Esophagus (tissue), 2 donors: ENCODE measurements around the gene FSHB. TPM values are rescaled to one million over a fixed set of nuclear protein-coding genes. Genes with fewer than 3 reads are reported as not detected.
"Not testable (repeated sequence)": the region's sequence is repeated elsewhere in the genome, so short reads cannot be mapped to it uniquely, and the experiment has no call there.

Experiments used
- H3K27ac ChIP-seq, 2 donors: one replicate each; pipeline ENCODE4 v1.5.1; 2013; ENCODE audit warnings: low read depth in 2 of 2, mild to moderate bottlenecking in 2 of 2, inconsistent platforms in 1 of 2, low read length in 1 of 2, moderate library complexity in 1 of 2
- H3K27me3 ChIP-seq, 2 donors: one replicate each; pipeline ENCODE4 v1.6.1; 2013; ENCODE audit warnings: low read length in 2 of 2, control low read depth in 1 of 2, mild to moderate bottlenecking in 1 of 2; ENCODE audit not compliant: insufficient read depth in 2 of 2, control insufficient read depth in 1 of 2
- H3K36me3 ChIP-seq, 2 donors: one replicate each; pipeline ENCODE4 v1.6.1; 2013; ENCODE audit warnings: low read length in 1 of 2; ENCODE audit not compliant: control insufficient read depth in 2 of 2, insufficient read depth in 2 of 2
- H3K4me1 ChIP-seq, 2 donors: one replicate each; pipeline ENCODE4 v1.6.1; 2013; ENCODE audit warnings: low read length in 1 of 2; ENCODE audit not compliant: control insufficient read depth in 2 of 2, insufficient read depth in 2 of 2
- H3K4me3 ChIP-seq, 2 donors: one replicate each; pipeline ENCODE4 v1.5.1; 2013; ENCODE audit warnings: low read length in 2 of 2, mild to moderate bottlenecking in 2 of 2, low read depth in 1 of 2, moderate library complexity in 1 of 2
- H3K9me3 ChIP-seq, 2 donors: one replicate each; pipeline ENCODE4 v1.6.1; 2013; ENCODE audit warnings: mild to moderate bottlenecking in 2 of 2, low read depth in 1 of 2, low read length in 1 of 2, moderate library complexity in 1 of 2; ENCODE audit not compliant: control insufficient read depth in 2 of 2, insufficient read depth in 1 of 2
- WGBS, 2 donors: extraction: QIAGEN DNeasy Blood & Tissue Kit; methylation state at CpG; one replicate each; pipeline ENCODE4 v1.1.7; 2013; 5-methylcytosine and 5-hydroxymethylcytosine counted together
- polyA plus RNA-seq, 2 donors: library from polyadenylated mRNA; stranded (reverse); fragments of 200-250 nt; gene quantifications; one replicate each; pipeline ENCODE4 v1.2.3, GENCODE V29; 2013
- donor health status: healthy with polysubstance abuse.
- donor health status: Bipolar disorder and iron deficiency.

Gene FSHB
- polyA plus RNA-seq, 2 donors = not detected

- no peaks in the 10 kb centered on the region for H3K36me3 ChIP-seq
- no peak overlapping the region for H3K27ac ChIP-seq
- no peaks in the 10 kb centered on the region for H3K4me1 ChIP-seq
- H3K27me3 ChIP-seq = no peaks in the 10 kb centered on the region
- H3K9me3 ChIP-seq = no peaks in the 10 kb centered on the region
- 33 to 41% methylated on average over 1 of the region's 1 CpG for WGBS, 2 donors
- no peak overlapping the region for H3K4me3 ChIP-seq
Observed at GRCh38 chr11:30258679-30259078, 27.9 kb downstream of the FSHB start.

- H3K27ac ChIP-seq = no peak overlapping the region
- no peaks in the 10 kb centered on the region for H3K27me3 ChIP-seq
- no peaks in the 10 kb centered on the region for H3K36me3 ChIP-seq
- no peak overlapping the region for H3K4me3 ChIP-seq
- no peaks in the 10 kb centered on the region for H3K9me3 ChIP-seq
- H3K4me1 ChIP-seq = no peaks in the 10 kb centered on the region
- WGBS, 2 donors = 68 to 72% methylated on average over 1 of the region's 1 CpG
Observed at GRCh38 chr11:30260813-30261212, 30.0 kb downstream of the FSHB start.

GRCh38 chr11:30261821-30262220 lies 31.0 kb downstream of the FSHB start:
- Histone ChIP-seq H3K4me3 (no peak overlapping the region), H3K27ac (no peak overlapping the region), H3K4me1 (no peaks in the 10 kb centered on the region), H3K9me3 (no peaks in the 10 kb centered on the region), H3K36me3 (no peaks in the 10 kb centered on the region), H3K27me3 (no peaks in the 10 kb centered on the region)
- 33 to 48% methylated on average over 1 of the region's 1 CpG for WGBS, 2 donors

DNA sequence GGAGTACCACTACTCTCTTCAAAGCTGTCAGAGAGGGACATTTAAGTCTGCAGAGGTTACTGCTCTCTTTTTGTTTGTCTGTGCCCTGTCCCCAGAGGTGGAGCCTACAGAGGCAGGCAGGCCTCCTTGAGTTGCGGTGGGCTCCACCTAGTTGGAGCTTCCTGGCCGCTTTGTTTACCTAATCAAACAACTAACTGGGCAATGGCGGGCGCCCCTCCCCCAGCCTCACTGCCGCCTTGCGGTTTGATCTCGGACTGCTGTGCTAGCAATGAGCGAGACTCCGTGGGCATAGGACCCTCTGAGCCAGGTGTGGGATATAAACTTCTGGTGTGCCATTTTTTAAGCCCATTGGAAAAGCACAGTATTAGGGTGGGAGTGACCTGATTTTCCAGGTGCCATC lies 37.8 kb downstream of the FSHB start:
- not testable (repeated sequence) for H3K27ac ChIP-seq, H3K27me3 ChIP-seq, H3K4me3 ChIP-seq, H3K4me1 ChIP-seq, H3K9me3 ChIP-seq, H3K36me3 ChIP-seq
- WGBS, 2 donors = 90 to 95% methylated on average over 9 of the region's 9 CpGs

DNA sequence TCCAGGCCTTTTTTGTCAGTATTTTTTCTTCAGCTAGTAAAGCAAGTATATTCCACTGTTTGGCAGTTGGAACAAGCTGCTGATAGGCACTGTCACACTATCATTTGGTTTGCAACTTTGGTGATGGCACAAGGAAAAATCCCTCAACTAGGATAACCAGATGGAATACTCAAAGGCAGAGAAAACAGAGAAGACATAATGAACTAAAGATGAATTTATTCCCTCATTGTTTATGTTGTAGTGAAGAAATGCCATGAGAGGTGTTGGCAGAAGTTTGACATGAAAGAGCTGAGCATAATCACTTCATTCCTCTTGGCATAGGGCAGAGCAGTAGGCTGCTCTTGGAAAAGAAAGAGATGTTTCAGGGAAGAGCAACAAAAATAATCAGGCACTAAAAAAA lies 39.9 kb downstream of the FSHB start:
- Histone ChIP-seq H3K4me1 (no peaks in the 10 kb centered on the region), H3K9me3 (no peaks in the 10 kb centered on the region), H3K36me3 (no peaks in the 10 kb centered on the region), H3K4me3 (no peak overlapping the region), H3K27me3 (no peaks in the 10 kb centered on the region), H3K27ac (no peak overlapping the region)

GRCh38 chr11:30277176-30277575 lies 46.4 kb downstream of the FSHB start:
- Histone ChIP-seq H3K27ac (no peak overlapping the region), H3K9me3 (no peaks in the 10 kb centered on the region), H3K4me3 (no peak overlapping the region), H3K4me1 (no peaks in the 10 kb centered on the region), H3K27me3 (no peaks in the 10 kb centered on the region), H3K36me3 (no peaks in the 10 kb centered on the region)

DNA sequence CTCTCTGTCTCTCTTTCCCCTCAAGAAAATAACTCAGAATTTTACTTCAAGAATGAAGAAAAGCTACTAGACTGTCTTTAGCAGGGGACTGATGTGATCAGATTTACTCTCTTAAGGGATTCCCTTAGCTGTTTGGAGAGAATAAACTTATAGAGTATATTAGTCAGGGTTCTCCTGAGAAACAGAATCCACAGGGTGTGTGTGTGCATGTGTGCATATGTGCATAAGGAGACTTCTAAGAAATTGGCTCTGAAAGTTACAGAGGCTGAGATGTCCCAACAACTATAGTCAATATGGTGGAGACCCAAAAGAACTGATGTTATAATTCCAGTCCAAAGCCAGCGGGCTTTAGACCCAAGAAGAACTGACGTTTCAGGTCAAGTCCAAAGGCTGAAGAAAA lies 49.0 kb downstream of the FSHB start:
- WGBS, 2 donors = 80 to 85% methylated on average over 2 of the region's 2 CpGs
- Histone ChIP-seq H3K4me3 (no peak overlapping the region), H3K27me3 (no peaks in the 10 kb centered on the region), H3K4me1 (no peaks in the 10 kb centered on the region), H3K9me3 (no peaks in the 10 kb centered on the region), H3K36me3 (no peaks in the 10 kb centered on the region), H3K27ac (no peak overlapping the region)

DNA sequence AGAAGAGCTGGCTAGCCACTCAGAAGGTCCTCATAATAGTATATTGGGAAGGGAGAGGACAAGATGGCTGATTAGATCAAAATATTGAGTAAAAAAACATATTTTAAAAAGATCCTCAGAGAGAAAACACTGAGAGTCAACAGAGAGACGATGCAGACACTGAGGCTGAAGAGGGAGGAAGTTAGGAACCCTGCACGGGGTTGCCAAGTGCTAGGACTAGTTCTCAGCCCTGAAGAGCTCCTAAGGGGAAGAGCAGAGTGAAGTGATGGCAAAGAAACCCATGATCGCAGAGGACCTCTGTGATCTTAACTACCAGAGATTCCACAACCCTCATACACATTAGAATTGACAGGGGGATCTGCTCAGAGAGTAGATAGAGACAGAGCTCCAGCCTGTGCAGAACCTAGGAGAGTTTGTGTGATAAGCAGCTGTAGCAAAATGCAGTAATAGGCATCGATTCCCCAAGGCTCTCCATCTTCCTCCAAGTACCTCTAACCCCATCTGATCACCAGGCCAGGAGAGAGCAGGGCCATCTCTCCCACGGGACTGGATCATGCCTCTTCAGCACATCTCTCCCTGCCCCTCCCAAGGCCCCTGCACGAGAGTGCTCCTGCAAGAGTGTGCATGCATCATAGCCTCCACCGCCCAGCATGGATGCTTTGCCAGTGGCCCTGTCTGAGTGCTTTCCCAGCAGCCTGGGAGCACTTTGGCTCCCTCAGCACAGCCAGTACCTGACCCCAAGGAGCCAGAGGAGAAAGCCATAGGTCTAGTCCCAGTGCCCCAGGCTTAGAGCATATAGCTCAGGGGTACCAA lies 50.9 kb downstream of the FSHB start:
- 67 to 69% methylated on average over 7 of the region's 7 CpGs for WGBS, 2 donors
- Histone ChIP-seq H3K4me1 (no peaks in the 10 kb centered on the region), H3K9me3 (no peaks in the 10 kb centered on the region), H3K4me3 (no peak overlapping the region), H3K36me3 (no peaks in the 10 kb centered on the region), H3K27me3 (no peaks in the 10 kb centered on the region), H3K27ac (no peak overlapping the region)

DNA sequence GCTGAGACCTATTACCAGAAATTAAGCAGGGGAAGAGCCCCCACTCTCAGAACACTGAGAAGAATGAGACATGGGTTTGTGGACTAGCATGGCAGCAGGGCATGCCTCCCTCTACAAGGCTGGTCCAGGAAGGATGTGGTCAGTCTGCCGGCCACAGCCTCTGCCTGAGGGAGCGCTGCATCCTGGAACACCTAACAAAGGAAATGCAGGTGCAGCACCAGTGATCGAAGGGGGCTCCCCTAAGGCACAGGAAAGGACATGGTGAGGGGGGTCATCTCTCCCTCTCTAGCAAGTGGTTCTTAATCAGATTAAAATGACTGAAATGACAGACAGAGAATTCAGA lies 51.4 kb downstream of the FSHB start:
- Histone ChIP-seq H3K27me3 (no peaks in the 10 kb centered on the region), H3K4me1 (no peaks in the 10 kb centered on the region), H3K4me3 (no peak overlapping the region), H3K9me3 (no peaks in the 10 kb centered on the region), H3K27ac (no peak overlapping the region), H3K36me3 (no peaks in the 10 kb centered on the region)
- WGBS, 2 donors = 68 to 69% methylated on average over 3 of the region's 3 CpGs
